Measurements from ENCODE around the gene FHIT.
"Not testable (repeated sequence)": the region's sequence is repeated elsewhere in the genome, so short reads cannot be mapped to it uniquely, and the experiment has no call there.

Gene FHIT

GRCh38 chr3:59939826-59940426 lies 1311.3 kb downstream of the FHIT start:
- no peak overlapping the region for H3K4me3 ChIP-seq (ENCODE audit: low read depth, low read length)
- in situ Hi-C loops (cut with HindIII; ENCODE audit: low sequenced_read_pairs), result no loop called here
- DNase-seq (ENCODE audit: low read depth), result no peak
- no peak for TF ChIP-seq CTCF (IDR thresholded peaks at IDR 0.05; ENCODE audit: low read depth, low read length, missing control alignments)

GRCh38 chr3:59938828-59939227 lies 1312.4 kb downstream of the FHIT start:
- no peak for DNase-seq (ENCODE audit: low read depth)
- in situ Hi-C loops (cut with HindIII; ENCODE audit: low sequenced_read_pairs), result no loop called here
- no peak for TF ChIP-seq CTCF (IDR thresholded peaks at IDR 0.05; ENCODE audit: low read depth, low read length, missing control alignments)
- H3K4me3 ChIP-seq (ENCODE audit: low read depth, low read length), result no peak overlapping the region

- TF ChIP-seq CTCF (IDR thresholded peaks at IDR 0.05; ENCODE audit: low read depth, low read length, missing control alignments), result no peak
- no peak for DNase-seq (ENCODE audit: low read depth)
- H3K4me3 ChIP-seq (ENCODE audit: low read depth, low read length), result no peak overlapping the region
- in situ Hi-C loops (cut with HindIII; ENCODE audit: low sequenced_read_pairs), result no loop called here
Measured at GRCh38 chr3:59937201-59937600, 1314.1 kb downstream of the FHIT start.

- H3K4me3 ChIP-seq (ENCODE audit: low read depth, low read length), result no peak overlapping the region
- DNase-seq (ENCODE audit: low read depth), result no peak
- in situ Hi-C loops (cut with HindIII; ENCODE audit: low sequenced_read_pairs), result no loop called here
- no peak for TF ChIP-seq CTCF (IDR thresholded peaks at IDR 0.05; ENCODE audit: low read depth, low read length, missing control alignments)
Measured at GRCh38 chr3:59936472-59936871, 1314.8 kb downstream of the FHIT start.

- no peak overlapping the region for H3K4me3 ChIP-seq (ENCODE audit: low read depth, low read length)
- in situ Hi-C loops (cut with HindIII; ENCODE audit: low sequenced_read_pairs), result no loop called here
- TF ChIP-seq CTCF (IDR thresholded peaks at IDR 0.05; ENCODE audit: low read depth, low read length, missing control alignments), result no peak
- DNase-seq (ENCODE audit: low read depth), result no peak
Measured at GRCh38 chr3:59935025-59935424, 1316.2 kb downstream of the FHIT start.

- in situ Hi-C loops (cut with HindIII; ENCODE audit: low sequenced_read_pairs); H3K4me3 ChIP-seq (ENCODE audit: low read depth, low read length); DNase-seq (ENCODE audit: low read depth): not testable (repeated sequence)
Measured at GRCh38 chr3:59934560-59934959, 1316.7 kb downstream of the FHIT start.

- DNase-seq (ENCODE audit: low read depth), result no peak
- TF ChIP-seq CTCF (IDR thresholded peaks at IDR 0.05; ENCODE audit: low read depth, low read length, missing control alignments), result no peak
- no peak overlapping the region for H3K4me3 ChIP-seq (ENCODE audit: low read depth, low read length)
- in situ Hi-C loops (cut with HindIII; ENCODE audit: low sequenced_read_pairs), result no loop called here
Measured at GRCh38 chr3:59930170-59930569, 1321.1 kb downstream of the FHIT start.

Measured in astrocyte of the cerebellum (primary cell).